Middle frontal gyrus (tissue), 1 donor: ENCODE data around the gene PRR12.

ENCODE experiments used
- DNase-seq: peaks from one replicate; pipeline ENCODE4 v3.0.0-alpha.2; 2015; ENCODE audit warnings: low spot score; ENCODE audit errors: extremely low spot score

Gene PRR12

GRCh38 chr19:49590971-49591730, at the start of gene PRR12:
PRR12 (plus strand) TSS chr19:49591182; CDS start chr19:49591655, 473 bp downstream.
- DNase-seq, result no peak

GRCh38 chr19:49541914-49542313, 49.1 kb upstream of the PRR12 start:
- DNase-seq, result no peak

- DNase-seq, result no peak
Observed at GRCh38 chr19:49542446-49542845, 48.5 kb upstream of the PRR12 start.

GRCh38 chr19:49543032-49543431, 48.0 kb upstream of the PRR12 start:
- DNase-seq, result no peak

- no peak for DNase-seq
Observed at GRCh38 chr19:49544154-49544553, 46.8 kb upstream of the PRR12 start.

GRCh38 chr19:49546825-49547565, 44.0 kb upstream of the PRR12 start:
- DNase-seq, result peak; percentile 88

GRCh38 chr19:49549045-49549444, 41.9 kb upstream of the PRR12 start:
- no peak for DNase-seq

GRCh38 chr19:49551531-49551930, 39.5 kb upstream of the PRR12 start:
- no peak for DNase-seq

- DNase-seq, result no peak
Observed at GRCh38 chr19:49552749-49553148, 38.2 kb upstream of the PRR12 start.

- no peak for DNase-seq
Observed at GRCh38 chr19:49553451-49554271, 37.3 kb upstream of the PRR12 start.

- no peak for DNase-seq
Observed at GRCh38 chr19:49554701-49555181, 36.2 kb upstream of the PRR12 start.

GRCh38 chr19:49555600-49556411, 35.2 kb upstream of the PRR12 start:
- DNase-seq, result no peak

- no peak for DNase-seq
Observed at GRCh38 chr19:49556412-49557398, 34.3 kb upstream of the PRR12 start.

- DNase-seq, result no peak
Observed at GRCh38 chr19:49557641-49558325, 33.2 kb upstream of the PRR12 start.

- DNase-seq, result no peak
Observed at GRCh38 chr19:49558591-49558990, 32.4 kb upstream of the PRR12 start.

GRCh38 chr19:49559443-49559842, 31.5 kb upstream of the PRR12 start:
- DNase-seq, result no peak

GRCh38 chr19:49559928-49560327, 31.1 kb upstream of the PRR12 start:
- DNase-seq, result no peak

GRCh38 chr19:49560358-49560900, 30.6 kb upstream of the PRR12 start:
- no peak for DNase-seq

GRCh38 chr19:49564616-49565045, 26.4 kb upstream of the PRR12 start:
- DNase-seq, result no peak
